Stimulated activated naive B cell treated with anti-CD40 and anti-IgM and Interleukin-4, amounts not matched to agents 10 μg/mL and 1 μg/mL and 100 μg/mL, for 72 hours (primary cell): ENCODE data around the gene NDUFB11.

Source experiments
- ATAC-seq, 2 donors: fragments of 150-1000 bp; cut with Tn5 transposase; replicated peaks; 2 replicates each; pipeline ENCODE4 v1.10.0; 2021; ENCODE audit warnings: moderate library complexity in 1 of 2
- DNase-seq: peaks from one replicate; pipeline ENCODE4 v3.0.0; 2021
- H3K27ac Mint-ChIP-seq: one replicate; pipeline ENCODE4 v1.8.0; 2022; ENCODE audit warnings: mild to moderate bottlenecking, mixed read lengths
- H3K27me3 Mint-ChIP-seq, 2 donors: one replicate each; pipeline ENCODE4 v1.8.0; 2022; ENCODE audit warnings: mixed read lengths in 2 of 2
- H3K36me3 Mint-ChIP-seq, 2 donors: one replicate each; pipeline ENCODE4 v1.8.0; 2022; ENCODE audit warnings: mixed read lengths in 2 of 2, mild to moderate bottlenecking in 1 of 2
- H3K4me1 Mint-ChIP-seq, 2 donors: one replicate each; pipeline ENCODE4 v1.8.0; 2022; ENCODE audit warnings: mixed read lengths in 2 of 2, mild to moderate bottlenecking in 1 of 2
- H3K4me3 Mint-ChIP-seq, 2 donors: one replicate each; pipeline ENCODE4 v1.8.0; 2022; ENCODE audit warnings: mild to moderate bottlenecking in 2 of 2, mixed read lengths in 2 of 2, moderate library complexity in 1 of 2
- H3K9me3 Mint-ChIP-seq, 2 donors: one replicate each; pipeline ENCODE4 v1.8.0; 2022; ENCODE audit warnings: mixed read lengths in 2 of 2, mild to moderate bottlenecking in 1 of 2

Gene NDUFB11

DNA sequence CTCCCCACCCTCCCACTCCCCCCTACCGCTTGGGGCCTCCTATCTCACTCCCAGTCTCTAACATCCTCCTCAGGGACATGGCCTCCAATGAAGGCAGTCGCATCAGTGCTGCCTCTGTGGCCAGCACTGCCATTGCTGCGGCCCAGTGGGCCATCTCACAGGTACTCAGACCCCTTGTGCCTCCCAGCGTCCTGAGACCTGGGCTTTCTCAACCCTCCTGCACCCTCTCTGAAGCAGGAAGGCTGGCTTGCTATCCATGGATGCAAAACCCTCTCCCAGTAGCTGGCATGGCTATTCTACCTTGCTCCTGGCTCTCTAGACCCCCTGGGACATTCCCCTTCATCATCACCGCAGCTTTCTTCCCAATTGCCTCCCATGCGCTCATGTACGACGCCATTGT lies 35.8 kb upstream of the NDUFB11 start:
- peaks cover 36 to 43% of the 10 kb centered on the region in 2 donors for H3K36me3 Mint-ChIP-seq
- ATAC-seq (no peak), DNase-seq (no peak)
- no peak overlapping the region for H3K27ac Mint-ChIP-seq
- H3K9me3 Mint-ChIP-seq: no peaks in the 10 kb centered on the region
- H3K4me3 Mint-ChIP-seq: no peak overlapping the region
- peaks cover 0 to 49% of the 10 kb centered on the region in 2 donors for H3K27me3 Mint-ChIP-seq
- peaks cover 0 to 6% of the 10 kb centered on the region in 2 donors for H3K4me1 Mint-ChIP-seq

DNA sequence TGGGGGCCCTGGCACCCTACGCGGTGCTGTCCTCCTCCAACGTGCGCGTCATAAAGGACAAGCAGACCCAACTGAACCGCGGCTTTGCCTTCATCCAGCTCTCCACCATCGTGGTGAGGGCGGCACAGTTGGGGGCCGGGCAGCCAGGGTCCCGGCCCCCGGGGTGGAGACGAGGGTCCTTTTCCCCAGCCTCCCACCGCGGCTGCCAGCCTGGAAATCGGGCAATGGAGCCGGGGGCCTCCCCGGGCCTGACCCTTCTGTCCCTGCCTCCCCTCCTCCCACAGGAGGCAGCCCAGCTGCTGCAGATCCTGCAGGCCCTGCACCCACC lies 35.4 kb upstream of the NDUFB11 start:
- Mint-ChIP-seq H3K36me3 (peaks cover 36 to 43% of the 10 kb centered on the region in 2 donors), H3K4me3 (no peak overlapping the region), H3K27me3 (peaks cover 0 to 50% of the 10 kb centered on the region in 2 donors)

DNA sequence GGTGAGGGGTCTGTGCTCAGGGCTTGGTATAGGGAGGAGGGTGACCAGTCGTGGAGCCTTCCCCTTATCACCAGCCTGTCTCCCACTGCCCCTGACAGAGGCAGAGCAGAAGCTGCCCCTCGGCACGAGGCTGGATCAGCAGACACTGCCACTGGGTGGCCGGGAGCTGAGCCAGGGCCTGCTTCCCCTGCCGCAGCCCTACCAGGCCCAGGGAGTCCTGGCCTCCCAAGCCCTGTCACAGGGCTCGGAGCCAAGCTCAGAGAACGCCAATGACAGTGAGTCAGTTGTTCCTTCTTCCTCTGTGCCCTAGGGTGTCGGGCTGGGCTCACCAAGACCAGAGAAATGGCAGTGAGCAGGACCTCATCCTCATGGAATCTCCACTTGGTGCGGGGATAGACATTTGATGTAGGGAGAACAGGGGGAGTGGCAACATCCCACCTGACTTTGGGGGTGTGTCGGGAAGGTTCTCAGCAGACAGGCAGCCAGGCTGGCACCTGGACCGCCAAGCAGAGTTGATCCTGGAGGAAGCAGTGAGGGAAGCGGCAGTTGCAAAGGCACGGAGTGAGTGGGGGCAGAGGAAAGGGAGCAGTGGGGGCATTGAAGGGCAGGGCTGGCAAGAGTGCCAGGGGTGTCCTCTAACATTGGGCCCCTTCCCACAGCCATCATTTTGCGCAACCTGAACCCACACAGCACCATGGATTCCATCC lies 34.9 kb upstream of the NDUFB11 start:
- peaks cover 36 to 44% of the 10 kb centered on the region in 2 donors for H3K36me3 Mint-ChIP-seq
- ATAC-seq: no peak
- no peak overlapping the region for H3K27ac Mint-ChIP-seq
- peaks cover 0 to 6% of the 10 kb centered on the region in 2 donors for H3K4me1 Mint-ChIP-seq
- no peak for DNase-seq
- no peak overlapping the region for H3K4me3 Mint-ChIP-seq
- no peaks in the 10 kb centered on the region for H3K9me3 Mint-ChIP-seq
- peaks cover 0 to 54% of the 10 kb centered on the region in 2 donors for H3K27me3 Mint-ChIP-seq

More for the DNA sequence above, 35.4 kb upstream of the NDUFB11 start:
- Mint-ChIP-seq H3K9me3 (no peaks in the 10 kb centered on the region), H3K4me1 (peaks cover 0 to 6% of the 10 kb centered on the region in 2 donors), H3K27ac (no peak overlapping the region)
- DNase-seq: no peak
- no peak for ATAC-seq

DNA sequence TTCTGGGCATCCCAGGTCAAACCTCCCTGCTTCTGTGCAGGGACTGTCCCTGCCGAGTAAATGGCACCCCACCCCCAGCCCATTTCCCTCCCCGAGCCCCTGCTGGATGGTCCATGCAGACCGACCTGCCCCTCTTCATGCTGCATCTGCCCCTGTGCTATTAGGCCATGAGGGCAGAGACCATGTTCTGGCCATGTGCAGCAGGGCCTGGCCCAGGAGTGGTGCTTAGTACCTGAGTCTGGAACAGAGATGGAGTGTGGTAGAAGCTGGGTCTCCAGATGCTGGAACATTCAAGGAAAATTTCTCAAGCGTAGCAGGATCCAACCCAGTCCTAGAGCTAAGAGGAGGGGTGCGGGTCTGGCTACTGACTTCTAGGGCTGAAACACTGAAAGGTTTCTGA lies 33.8 kb upstream of the NDUFB11 start:
- Mint-ChIP-seq H3K27ac (no peak overlapping the region), H3K4me3 (no peak overlapping the region), H3K36me3 (peaks cover 38 to 49% of the 10 kb centered on the region in 2 donors), H3K27me3 (peaks cover 0 to 63% of the 10 kb centered on the region in 2 donors), H3K9me3 (no peaks in the 10 kb centered on the region), H3K4me1 (peaks cover 0 to 6% of the 10 kb centered on the region in 2 donors)
- no peak for ATAC-seq
- DNase-seq: no peak

DNA sequence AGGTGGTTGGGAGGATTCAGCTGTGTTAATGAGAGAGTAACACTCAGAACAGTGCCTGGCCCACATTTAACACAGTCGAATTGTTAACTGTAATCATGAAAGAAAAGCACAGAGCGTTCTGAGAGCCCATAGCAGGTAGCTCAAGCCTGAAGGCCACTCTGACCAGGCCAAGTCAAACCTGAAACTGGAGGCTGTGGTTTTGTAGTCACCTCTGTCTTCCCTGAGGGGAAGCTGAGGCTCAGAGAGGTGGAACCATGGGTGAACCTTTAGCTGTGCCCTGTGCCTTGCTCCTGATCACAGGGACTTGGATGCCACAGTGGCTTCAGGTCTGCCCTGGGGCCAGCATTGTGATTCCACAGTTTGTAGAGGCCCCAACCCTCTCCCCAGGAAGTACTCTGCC lies 32.6 kb upstream of the NDUFB11 start:
- ATAC-seq (peak in 1 of 2 donors; percentile 43), DNase-seq (no peak)
- Mint-ChIP-seq H3K4me1 (peaks cover 0 to 6% of the 10 kb centered on the region in 2 donors), H3K27ac (no peak overlapping the region), H3K27me3 (peaks cover 0 to 60% of the 10 kb centered on the region in 2 donors), H3K9me3 (no peaks in the 10 kb centered on the region), H3K4me3 (no peak overlapping the region), H3K36me3 (peaks cover 31 to 52% of the 10 kb centered on the region in 2 donors)

DNA sequence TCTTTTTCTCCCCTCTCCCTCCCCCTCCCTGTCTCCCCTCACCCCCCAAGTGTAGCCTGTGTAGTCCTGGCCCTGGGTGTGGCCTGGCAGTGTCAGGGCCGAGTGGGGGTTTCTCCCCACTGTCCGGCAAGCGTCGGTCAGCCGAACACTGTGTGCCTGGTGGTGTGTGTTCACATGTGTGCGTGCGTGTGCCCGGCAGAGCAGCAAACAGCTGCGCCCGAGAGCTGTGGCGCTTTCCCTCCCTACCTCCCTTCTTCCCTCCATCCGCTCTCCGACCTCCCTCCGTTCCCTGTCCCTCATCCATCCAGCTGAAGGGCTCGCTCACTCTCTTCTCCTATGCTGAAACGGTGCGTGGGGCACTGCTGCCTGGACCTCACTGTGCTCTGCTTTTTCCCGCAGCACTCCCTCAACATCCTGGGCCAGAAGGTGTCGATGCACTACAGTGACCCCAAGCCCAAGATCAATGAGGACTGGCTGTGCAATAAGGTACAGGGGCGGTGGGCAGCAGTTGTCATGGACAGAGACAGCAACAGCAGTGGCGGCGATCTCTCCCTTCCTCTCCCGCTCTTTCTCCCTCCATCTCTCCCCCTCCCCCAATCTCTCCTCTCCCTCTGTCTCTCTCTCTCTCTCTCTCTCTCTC lies 31.7 kb upstream of the NDUFB11 start:
- no peak for ATAC-seq
- H3K27ac Mint-ChIP-seq: peak overlapping the region; percentile 42
- DNase-seq: no peak
- peaks cover 26 to 51% of the 10 kb centered on the region in 2 donors for H3K36me3 Mint-ChIP-seq
- peaks cover 0 to 6% of the 10 kb centered on the region in 2 donors for H3K4me1 Mint-ChIP-seq
- H3K4me3 Mint-ChIP-seq: no peak overlapping the region
- H3K27me3 Mint-ChIP-seq: peaks cover 0 to 52% of the 10 kb centered on the region in 2 donors
- no peaks in the 10 kb centered on the region for H3K9me3 Mint-ChIP-seq

DNA sequence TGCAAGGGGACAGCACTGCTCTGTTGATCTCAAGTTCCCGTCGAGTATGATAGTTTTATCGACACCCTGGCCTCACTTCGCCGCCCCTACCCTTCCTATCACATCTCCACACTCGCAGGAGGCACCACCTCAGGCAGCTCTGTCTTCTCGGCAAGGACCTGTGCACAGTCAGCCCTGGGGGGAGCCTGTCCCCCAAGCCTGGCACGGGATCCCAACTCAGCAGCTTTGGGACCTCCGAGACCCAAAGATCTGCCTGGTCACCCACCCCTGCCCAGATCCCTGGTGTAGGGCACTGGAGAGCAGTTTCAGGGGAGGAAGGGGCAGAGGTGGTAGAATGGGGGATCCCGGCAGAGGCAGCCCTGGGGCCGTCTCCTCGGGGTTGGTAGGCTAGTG lies 31.1 kb upstream of the NDUFB11 start:
- Mint-ChIP-seq H3K4me1 (peaks cover 0 to 6% of the 10 kb centered on the region in 2 donors), H3K4me3 (no peak overlapping the region), H3K27ac (no peak overlapping the region), H3K9me3 (no peaks in the 10 kb centered on the region), H3K27me3 (peaks cover 0 to 51% of the 10 kb centered on the region in 2 donors), H3K36me3 (peaks cover 26 to 50% of the 10 kb centered on the region in 2 donors)
- DNase-seq (no peak), ATAC-seq (no peak)

DNA sequence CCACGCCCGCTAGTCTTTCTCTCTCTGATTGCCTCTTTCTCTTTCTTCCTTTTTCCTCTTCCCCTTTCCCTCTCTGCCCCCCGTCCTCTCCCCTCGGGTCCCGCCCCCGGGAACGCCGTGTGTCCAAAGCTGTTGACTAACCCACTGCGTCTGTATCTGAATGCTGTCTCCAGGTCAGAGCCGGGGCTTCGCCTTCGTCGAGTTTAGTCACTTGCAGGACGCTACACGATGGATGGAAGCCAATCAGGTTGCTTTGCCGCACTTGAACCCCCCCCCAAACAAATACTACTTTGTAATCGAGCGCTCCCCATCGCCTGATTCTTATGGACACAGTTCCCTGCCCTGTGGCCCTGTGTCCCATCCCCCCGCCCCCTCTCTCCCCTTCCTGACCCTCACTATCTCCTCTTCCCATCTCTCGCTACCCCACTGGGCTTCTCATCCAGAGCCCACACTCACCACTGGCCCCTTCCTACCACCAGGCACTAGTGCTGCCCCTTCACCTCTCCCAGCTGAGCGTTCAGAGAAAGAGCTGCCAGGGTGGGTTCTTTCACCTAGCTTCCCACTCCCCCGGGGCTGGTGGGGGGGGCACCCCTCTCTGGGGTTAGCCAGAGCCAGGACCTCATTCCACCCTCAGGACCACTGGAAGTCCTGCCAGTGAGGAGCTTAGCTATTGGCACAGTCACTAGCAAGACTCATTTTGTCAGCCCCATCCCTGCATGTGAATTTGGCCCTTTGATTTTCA lies 30.5 kb upstream of the NDUFB11 start:
- H3K27ac Mint-ChIP-seq: peak overlapping the region; percentile 72
- peaks cover 0 to 51% of the 10 kb centered on the region in 2 donors for H3K27me3 Mint-ChIP-seq
- DNase-seq (no peak), ATAC-seq (no peak)
- H3K36me3 Mint-ChIP-seq: peaks cover 25 to 46% of the 10 kb centered on the region in 2 donors
- no peaks in the 10 kb centered on the region for H3K9me3 Mint-ChIP-seq
- H3K4me1 Mint-ChIP-seq: peaks cover 0 to 6% of the 10 kb centered on the region in 2 donors
- H3K4me3 Mint-ChIP-seq: no peak overlapping the region

DNA sequence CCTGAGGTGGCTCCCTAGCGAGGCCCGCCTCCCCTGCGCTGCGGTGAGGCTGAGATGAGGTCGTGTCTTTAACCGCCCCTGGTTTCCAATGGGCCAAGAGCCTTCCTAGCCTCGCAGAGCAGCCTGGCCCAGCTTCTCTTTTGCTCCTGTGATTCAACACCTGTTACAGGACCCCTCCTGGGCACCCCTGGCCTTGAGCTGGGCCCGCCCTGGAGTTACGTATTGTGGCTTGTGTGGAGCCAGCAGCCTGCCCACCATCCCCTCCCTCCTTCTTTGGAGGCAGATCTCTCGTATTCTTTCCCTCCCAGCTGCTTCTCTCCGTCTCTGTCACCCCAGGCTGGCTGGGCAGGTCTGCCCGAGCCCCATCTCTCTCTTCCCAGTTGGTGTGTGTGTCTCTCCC lies 29.9 kb upstream of the NDUFB11 start:
- peaks cover 22 to 43% of the 10 kb centered on the region in 2 donors for H3K36me3 Mint-ChIP-seq
- H3K9me3 Mint-ChIP-seq: no peaks in the 10 kb centered on the region
- no peak overlapping the region for H3K4me3 Mint-ChIP-seq
- H3K27me3 Mint-ChIP-seq: peaks cover 0 to 47% of the 10 kb centered on the region in 2 donors
- no peak for DNase-seq
- H3K4me1 Mint-ChIP-seq: peaks cover 0 to 6% of the 10 kb centered on the region in 2 donors
- no peak for ATAC-seq
- peak overlapping the region; percentile 72 for H3K27ac Mint-ChIP-seq

DNA sequence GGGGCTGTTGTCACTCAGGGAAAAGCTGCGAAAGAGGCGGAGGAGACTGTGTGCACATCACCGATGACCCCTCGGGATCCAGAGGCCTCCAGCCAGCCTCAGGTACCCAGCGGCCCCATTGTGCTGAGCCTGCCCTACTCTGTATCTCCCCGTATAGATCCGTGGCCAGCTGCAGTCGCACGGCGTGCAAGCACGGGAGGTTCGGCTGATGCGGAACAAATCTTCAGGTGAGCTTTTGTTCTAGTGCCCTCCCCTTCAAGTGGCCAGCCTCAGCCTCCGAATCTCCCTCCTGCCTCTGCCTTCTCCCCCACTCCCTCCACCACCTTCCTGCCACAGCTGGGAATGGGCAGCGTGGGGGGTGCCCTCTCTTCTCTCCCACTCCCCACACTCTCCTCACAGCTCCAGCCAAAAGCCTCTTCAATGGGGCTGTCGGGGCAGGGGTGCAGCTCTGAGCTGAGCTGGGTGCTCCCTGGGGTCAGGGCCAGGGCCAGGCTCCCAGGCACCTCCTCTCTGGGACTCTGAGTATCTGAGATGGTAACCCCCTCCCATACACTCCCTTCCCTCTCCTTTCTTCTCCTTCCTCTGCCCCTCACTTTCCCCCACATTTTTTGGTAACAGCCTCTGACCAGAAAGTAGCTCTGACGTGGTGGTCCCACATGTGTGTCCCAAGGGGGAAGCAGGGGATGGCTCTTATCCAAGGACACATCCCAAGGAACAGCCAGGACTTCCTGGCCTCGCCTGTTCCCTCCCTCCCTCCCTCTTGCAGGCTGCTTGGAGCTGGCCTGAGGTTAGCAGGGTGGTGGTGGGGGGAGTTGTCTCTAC lies 28.7 kb upstream of the NDUFB11 start:
- Mint-ChIP-seq H3K27me3 (peaks cover 0 to 46% of the 10 kb centered on the region in 2 donors), H3K27ac (peak overlapping the region; percentile 26), H3K4me3 (no peak overlapping the region), H3K9me3 (no peaks in the 10 kb centered on the region), H3K4me1 (peaks cover 6 to 7% of the 10 kb centered on the region in 2 donors), H3K36me3 (peaks cover 18 to 41% of the 10 kb centered on the region in 2 donors)
- DNase-seq: no peak
- no peak for ATAC-seq

DNA sequence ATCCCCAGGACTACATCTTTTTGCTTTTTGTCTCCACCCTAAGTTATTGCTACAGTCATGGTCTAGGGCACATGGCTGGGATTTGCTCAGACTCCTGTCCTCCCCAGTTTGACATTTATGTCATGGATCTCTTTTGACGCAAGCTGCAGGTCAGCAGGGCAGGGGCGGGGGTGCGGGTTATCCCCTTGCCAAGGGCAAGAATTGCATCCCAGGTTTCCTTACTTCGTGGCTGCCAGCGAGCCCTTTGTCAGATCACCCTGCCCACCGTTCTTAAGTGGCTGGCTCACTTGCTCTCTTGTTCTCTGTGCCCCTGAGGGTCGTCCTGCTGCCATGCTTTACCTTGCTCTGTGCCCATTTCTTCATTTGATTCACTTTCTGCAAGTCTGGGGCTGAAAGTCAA lies 28.0 kb upstream of the NDUFB11 start:
- Mint-ChIP-seq H3K4me3 (no peak overlapping the region), H3K36me3 (peaks cover 14 to 36% of the 10 kb centered on the region in 2 donors), H3K27ac (no peak overlapping the region), H3K27me3 (peaks cover 0 to 41% of the 10 kb centered on the region in 2 donors), H3K4me1 (peaks cover 6 to 7% of the 10 kb centered on the region in 2 donors), H3K9me3 (no peaks in the 10 kb centered on the region)
- ATAC-seq: no peak
- DNase-seq: no peak

DNA sequence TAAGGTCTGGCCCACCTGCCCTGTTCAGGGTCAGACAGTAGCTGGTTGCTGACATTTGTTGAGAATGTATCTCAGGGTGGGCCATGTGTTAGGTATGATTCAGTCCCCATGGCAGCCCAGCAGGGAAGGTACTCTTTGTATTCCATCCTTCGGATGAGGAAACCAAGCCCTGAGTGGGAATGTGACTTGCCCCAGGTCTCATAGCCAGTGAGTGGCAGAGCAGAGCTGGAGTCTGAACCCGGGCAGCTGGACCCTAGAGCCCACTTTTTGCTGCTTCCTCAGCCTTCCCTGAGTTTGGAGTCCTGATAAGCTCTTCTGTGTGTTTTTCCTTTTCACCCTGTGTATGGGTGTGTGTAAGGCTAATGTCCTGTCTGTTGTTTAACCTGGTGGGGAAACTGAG lies 27.5 kb upstream of the NDUFB11 start:
- Mint-ChIP-seq H3K36me3 (peaks cover 14 to 36% of the 10 kb centered on the region in 2 donors), H3K9me3 (no peaks in the 10 kb centered on the region), H3K4me1 (peaks cover 6 to 7% of the 10 kb centered on the region in 2 donors), H3K27ac (no peak overlapping the region), H3K4me3 (no peak overlapping the region), H3K27me3 (peaks cover 0 to 41% of the 10 kb centered on the region in 2 donors)
- DNase-seq (no peak), ATAC-seq (no peak)

DNA sequence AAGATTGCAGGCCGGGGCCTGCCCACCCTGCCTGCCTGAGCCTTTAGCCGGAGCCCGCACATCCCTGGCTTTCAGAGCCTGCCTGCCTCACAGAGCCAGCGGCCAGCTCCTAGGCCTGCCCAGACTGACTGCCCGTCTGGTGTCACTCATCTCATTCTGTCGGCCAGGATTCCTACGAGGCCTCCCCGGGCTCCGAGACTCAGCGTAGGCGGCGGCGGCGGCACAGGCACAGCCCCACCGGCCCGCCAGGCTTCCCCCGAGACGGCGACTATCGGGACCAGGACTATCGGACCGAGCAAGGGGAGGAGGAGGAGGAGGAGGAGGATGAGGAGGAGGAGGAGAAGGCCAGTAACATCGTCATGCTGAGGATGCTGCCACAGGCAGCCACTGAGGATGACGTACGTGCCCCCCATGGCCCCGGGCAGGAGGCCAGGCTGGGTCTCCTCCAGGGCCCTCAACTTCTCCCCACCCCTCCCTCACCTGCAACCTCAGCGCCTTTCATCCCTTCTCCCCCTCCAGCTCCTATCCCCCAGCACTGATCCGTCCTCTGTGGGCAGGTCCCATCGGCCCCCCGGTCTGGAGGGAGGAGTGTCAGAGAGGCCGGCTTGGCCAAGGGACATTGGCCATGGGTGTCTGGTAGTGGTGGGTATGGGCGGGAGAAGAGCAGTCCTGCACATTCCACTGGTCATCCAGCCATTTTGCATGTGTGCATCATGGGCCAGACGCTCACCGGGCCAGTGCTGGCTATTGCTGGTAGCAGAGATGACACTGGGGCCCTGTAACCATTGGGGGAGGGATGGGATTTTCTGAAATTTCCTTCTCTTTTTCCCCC lies 26.6 kb upstream of the NDUFB11 start:
- Mint-ChIP-seq H3K27ac (no peak overlapping the region), H3K36me3 (peaks cover 10 to 29% of the 10 kb centered on the region in 2 donors), H3K4me3 (no peak overlapping the region), H3K9me3 (no peaks in the 10 kb centered on the region), H3K4me1 (peaks cover 2 to 7% of the 10 kb centered on the region in 2 donors), H3K27me3 (peaks cover 0 to 34% of the 10 kb centered on the region in 2 donors)
- no peak for DNase-seq
- ATAC-seq: no peak
